Tibial nerve (tissue), 4 donors: Measurements from ENCODE around the gene FBXO45.
A peak's percentile ranks its signal among the peaks of the same experiment; 100 is the strongest.

Experiments
- CTCF ChIP-seq, 5 experiments: fragments of 200-600 bp in 3 of 5; fragments of 450-650 bp in 2 of 5; sonication (generic) in 3 of 5; IDR thresholded peaks; one replicate each; pipeline ENCODE4 v1.5.1; 2016 to 2019; ENCODE audit warnings: antibody characterized with exemption in 5 of 5, mild to moderate bottlenecking in 3 of 5, moderate library complexity in 2 of 5
- EP300 ChIP-seq, 2 donors: sonication (generic); formaldehyde crosslinking; IDR thresholded peaks; one replicate each; pipeline ENCODE4 v1.6.1; 2017; ENCODE audit warnings: antibody characterized with exemption in 2 of 2, mild to moderate bottlenecking in 1 of 2
- POLR2A ChIP-seq, 2 donors: fragments of 450-650 bp; IDR thresholded peaks; one replicate each; pipeline ENCODE4 v1.6.1; 2017; ENCODE audit warnings: antibody characterized with exemption in 2 of 2, mild to moderate bottlenecking in 2 of 2, moderate library complexity in 2 of 2

- no peak for TF ChIP-seq CTCF (IDR thresholded peaks at IDR 0.05)
- TF ChIP-seq POLR2A (IDR thresholded peaks at IDR 0.05): no peak
- peak in 1 of 2 donors; percentile 68 for TF ChIP-seq EP300 (IDR thresholded peaks at IDR 0.05)
Measured at GRCh38 chr3:196624907-196625306, 56.4 kb downstream of the FBXO45 start.
